Heart right ventricle (tissue), 16 donors: ENCODE measurements around the gene CIBAR2. TPM values are rescaled to one million over a fixed set of nuclear protein-coding genes. Genes with fewer than 3 reads are reported as not detected.
A peak's percentile ranks its signal among the peaks of the same experiment; 100 is the strongest.
"Not testable (repeated sequence)": the region's sequence is repeated elsewhere in the genome, so short reads cannot be mapped to it uniquely, and the experiment has no call there.

Experiments used
- ATAC-seq, 8 donors: fragments of 200-7000 bp; cut with Tn5 transposase; one replicate each; pipeline ENCODE4 v1.9.1; 2020; ENCODE audit warnings: mild to moderate bottlenecking in 8 of 8, moderate library complexity in 8 of 8, moderate number of reproducible peaks in 1 of 8
- DNase-seq, 2 donors: peaks; one replicate each; pipeline ENCODE4 v3.0.0-alpha.2; 2020
- H3K27ac ChIP-seq, 10 donors: fragments of 200-600 bp; sonication (generic) in 2 of 10; one replicate each; pipeline versions ENCODE4 v1.5.0 to v1.8.0; 2020 to 2022; ENCODE audit warnings: mild to moderate bottlenecking in 3 of 10
- H3K27me3 ChIP-seq, 7 donors: fragments of 200-600 bp; one replicate each; pipeline ENCODE4 v1.8.0; 2021 to 2022; ENCODE audit warnings: mild to moderate bottlenecking in 2 of 7
- H3K36me3 ChIP-seq, 9 donors: fragments of 200-600 bp; sonication (generic) in 1 of 9; one replicate each; pipeline versions ENCODE4 v1.5.0 to v1.8.0; 2020 to 2022; ENCODE audit warnings: mild to moderate bottlenecking in 2 of 9
- H3K4me1 ChIP-seq, 9 donors: fragments of 200-600 bp; sonication (generic) in 1 of 9; one replicate each; pipeline versions ENCODE4 v1.5.0 to v1.8.0; 2020 to 2022; ENCODE audit warnings: mild to moderate bottlenecking in 4 of 9
- H3K4me3 ChIP-seq, 10 donors: fragments of 200-600 bp; sonication (generic) in 2 of 10; one replicate each; pipeline versions ENCODE4 v1.5.0 to v1.8.0; 2020 to 2022; ENCODE audit warnings: mild to moderate bottlenecking in 7 of 10, moderate library complexity in 2 of 10
- H3K9me3 ChIP-seq, 11 donors: fragments of 200-600 bp in 10 of 11; sonication (generic) in 2 of 11; one replicate each; pipeline versions ENCODE4 v1.5.0 to v1.8.0; 2013 to 2022; ENCODE audit warnings: mild to moderate bottlenecking in 2 of 11, control low read depth in 1 of 11, moderate library complexity in 1 of 11
- CTCF ChIP-seq, 9 donors: fragments of 200-600 bp; sonication (generic) in 2 of 9; IDR thresholded peaks; one replicate each; pipeline versions ENCODE4 v1.5.0 to v1.8.0; 2021 to 2022; ENCODE audit warnings: antibody characterized with exemption in 9 of 9, mild to moderate bottlenecking in 5 of 9, moderate library complexity in 1 of 9
- WGBS, 2 donors: extraction: QIAGEN DNeasy Blood & Tissue Kit; methylation state at CpG; one replicate each; pipeline ENCODE4 v1.1.7; 2013; ENCODE audit warnings: inconsistent platforms in 1 of 2; 5-methylcytosine and 5-hydroxymethylcytosine counted together
- intact Hi-C, 10 donors: fragments of 100-400 bp; cut with DNase I; formaldehyde crosslinking; loops; one replicate each; pipeline versions ENCODE4 v1.11.1 to v1.14.2; 2022
- polyA plus RNA-seq, 2 donors: library from polyadenylated mRNA; stranded (reverse); fragments of 200-250 nt; gene quantifications; one replicate each; pipeline ENCODE4 v1.2.3, GENCODE V29; 2013
- total RNA-seq, 10 donors: library from RNA; stranded (reverse); fragmentation: NEBNext Ultra II Directional in 3 of 10; extraction: Animal tissue kit (Norgen Biotek cat#: 25700) in 3 of 10; gene quantifications; one replicate each; pipeline versions ENCODE4 v1.2.1 to v1.2.4, GENCODE V29; 2021 to 2023
- donor health status: Arrhythmogenic right ventricular cardiomyopathy.
- donor health status: ischemic (EF 13 %, LVEDD 7.1; RV severe dilation, severe dysfunction).
- donor health status: healthy with polysubstance abuse.
- donor health status: DM: no; HTN: yes; CAD: no.
- donor health status: DM: no; HTN: no; CAD: no.
- donor health status: ischemic (EF 25% LVEDD 6.9; RV normal size, moderate dysfunction).
- donor health status: ischemic (EF 25% LVEDD 5.7; RV mildly dilated, moderate dysfunction).
- donor health status: healthy.
- donor health status: DM: yes; HTN: yes; CAD: no.
- donor health status: Ischemic cardiomyopathy.
- donor health status: ischemic (EF 35%, LVEDD 5.7; RV mildly dilated, moderate dysfunction).
- donor health status: nonischemic (EF 11% LVEDD 7.7; RV severe dilation, severe dysfunction).
- donor health status: DM: yes; HTN: yes; CAD: no.
- donor health status: PGD.
- donor health status: ischemic (EF 29% LVEDD 5.4; RV normal size, mild dysfunction).
- donor health status: nonischemic (EF 23%, LVEDD 6.1; RV moderate dilation, normal function).

Gene CIBAR2
- total and polyA plus RNA-seq, 12 donors = not detected

- Histone ChIP-seq H3K9me3 (no peaks in the 10 kb centered on the region), H3K27ac (peak overlapping the region in 9 of 10 donors; percentile 6 to 88 (median 60)), H3K36me3 (peaks cover 0 to 17% (median 0%) of the 10 kb centered on the region in 9 donors), H3K4me3 (peak overlapping the region in 7 of 10 donors; percentile 6 to 41 (median 31)), H3K27me3 (no peaks in the 10 kb centered on the region), H3K4me1 (peaks cover 2 to 58% (median 26%) of the 10 kb centered on the region in 9 donors)
- intact Hi-C loops = no loop called here
- TF ChIP-seq CTCF (IDR thresholded peaks at IDR 0.05) = no peak
- DNase-seq = no peak
- ATAC-seq = no peak
- WGBS, 2 donors = 73 to 78% methylated on average over 6 of the region's 6 CpGs
Measured at GRCh38 chr16:85054948-85055492, 57.3 kb downstream of the CIBAR2 start.

- H3K9me3 ChIP-seq, DNase-seq, H3K27me3 ChIP-seq, intact Hi-C loops, ATAC-seq, H3K4me3 ChIP-seq: not testable (repeated sequence)
- Histone ChIP-seq H3K36me3 (peaks cover 0 to 17% (median 0%) of the 10 kb centered on the region in 9 donors), H3K27ac (peak overlapping the region in 4 of 10 donors; percentile 43 to 88 (median 66)), H3K4me1 (peaks cover 2 to 58% (median 26%) of the 10 kb centered on the region in 9 donors)
- 98 to 100% methylated on average over 3 of the region's 3 CpGs for WGBS, 2 donors
Measured at GRCh38 chr16:85054321-85054720, 58.0 kb downstream of the CIBAR2 start.

GRCh38 chr16:85052536-85052935 lies 59.7 kb downstream of the CIBAR2 start:
- intact Hi-C loops = no loop called here
- Histone ChIP-seq H3K27ac (no peak overlapping the region), H3K27me3 (no peaks in the 10 kb centered on the region), H3K36me3 (peaks cover 0 to under 1% (median 0%) of the 10 kb centered on the region in 9 donors), H3K4me3 (no peak overlapping the region), H3K4me1 (peaks cover 2 to 65% (median 22%) of the 10 kb centered on the region in 9 donors), H3K9me3 (no peaks in the 10 kb centered on the region)
- WGBS, 2 donors = 97% methylated on average over 10 of the region's 10 CpGs
- DNase-seq = no peak
- no peak for ATAC-seq
- no peak for TF ChIP-seq CTCF (IDR thresholded peaks at IDR 0.05)

GRCh38 chr16:85051683-85052082 lies 60.6 kb downstream of the CIBAR2 start:
- Histone ChIP-seq H3K36me3 (no peaks in the 10 kb centered on the region), H3K4me1 (peaks cover 2 to 65% (median 27%) of the 10 kb centered on the region in 9 donors), H3K9me3 (no peaks in the 10 kb centered on the region), H3K27me3 (no peaks in the 10 kb centered on the region), H3K4me3 (no peak overlapping the region), H3K27ac (no peak overlapping the region)
- intact Hi-C loops = no loop called here
- ATAC-seq = no peak
- TF ChIP-seq CTCF (IDR thresholded peaks at IDR 0.05) = no peak
- no peak for DNase-seq
- 87% methylated on average over 8 of the region's 8 CpGs for WGBS, 2 donors

GRCh38 chr16:85051067-85051581 lies 61.1 kb downstream of the CIBAR2 start:
- TF ChIP-seq CTCF (IDR thresholded peaks at IDR 0.05) = no peak
- DNase-seq (no peak), ATAC-seq (no peak)
- Histone ChIP-seq H3K27me3 (no peaks in the 10 kb centered on the region), H3K4me3 (no peak overlapping the region), H3K4me1 (peaks cover 2 to 65% (median 21%) of the 10 kb centered on the region in 9 donors), H3K36me3 (peaks cover 0 to under 1% (median 0%) of the 10 kb centered on the region in 9 donors), H3K9me3 (no peaks in the 10 kb centered on the region), H3K27ac (peak overlapping the region in 3 of 10 donors; percentile 34 to 36 (median 34))
- 63 to 73% methylated on average over 8 of the region's 8 CpGs for WGBS, 2 donors
- intact Hi-C loops = no loop called here
